Adipocyte (in vitro differentiated cells): Measurements from ENCODE around the gene LAD1.
A peak's percentile ranks its signal among the peaks of the same experiment; 100 is the strongest.

Source experiments
- DNase-seq: peaks from one replicate; pipeline ENCODE4 v3.0.0-alpha.2; 2015; ENCODE audit warnings: low read depth
- H3K27me3 ChIP-seq: replicated peaks from 2 replicates; pipeline ENCODE4 v1.7.0; 2013; ENCODE audit warnings: mild to moderate bottlenecking, low read length, moderate library complexity; ENCODE audit not compliant: control insufficient read depth, insufficient read depth
- H3K36me3 ChIP-seq: 2 replicates; pipeline ENCODE4 v1.7.0; 2013; ENCODE audit warnings: low read length, mild to moderate bottlenecking, moderate library complexity; ENCODE audit not compliant: control insufficient read depth, insufficient read depth, severe bottlenecking
- H3K4me1 ChIP-seq: 2 replicates; pipeline ENCODE4 v1.7.0; 2013; ENCODE audit warnings: mild to moderate bottlenecking, low read length, moderate library complexity; ENCODE audit not compliant: control insufficient read depth, insufficient read depth
- H3K4me3 ChIP-seq: 2 replicates; pipeline ENCODE4 v1.7.0; 2013; ENCODE audit warnings: mild to moderate bottlenecking, low read length, moderate library complexity
- H3K9ac ChIP-seq: 2 replicates; pipeline ENCODE4 v1.7.0; 2013; ENCODE audit warnings: mild to moderate bottlenecking, low read length, moderate library complexity
- H3K9me3 ChIP-seq: 2 replicates; pipeline ENCODE4 v1.7.0; 2013; ENCODE audit warnings: mild to moderate bottlenecking, low read length, moderate library complexity; ENCODE audit not compliant: control insufficient read depth

The LAD1 gene

GRCh38 chr1:201399018-201399351, at the start of gene LAD1:
Gene LAD1 (minus strand): TSS chr1:201399324. CDS start chr1:201399306, 18 bp downstream.
- DNase-seq, result no peak
- no peaks in the 10 kb centered on the region for H3K9me3 ChIP-seq
- H3K4me3 ChIP-seq, result no peak within 1 kb of the TSS
- no peak within 1 kb of the TSS for H3K9ac ChIP-seq
- H3K27me3 ChIP-seq, result peaks cover 70% of the 10 kb centered on the region
- H3K4me1 ChIP-seq, result no peaks in the 10 kb centered on the region
- no peaks in the 10 kb centered on the region for H3K36me3 ChIP-seq

DNA sequence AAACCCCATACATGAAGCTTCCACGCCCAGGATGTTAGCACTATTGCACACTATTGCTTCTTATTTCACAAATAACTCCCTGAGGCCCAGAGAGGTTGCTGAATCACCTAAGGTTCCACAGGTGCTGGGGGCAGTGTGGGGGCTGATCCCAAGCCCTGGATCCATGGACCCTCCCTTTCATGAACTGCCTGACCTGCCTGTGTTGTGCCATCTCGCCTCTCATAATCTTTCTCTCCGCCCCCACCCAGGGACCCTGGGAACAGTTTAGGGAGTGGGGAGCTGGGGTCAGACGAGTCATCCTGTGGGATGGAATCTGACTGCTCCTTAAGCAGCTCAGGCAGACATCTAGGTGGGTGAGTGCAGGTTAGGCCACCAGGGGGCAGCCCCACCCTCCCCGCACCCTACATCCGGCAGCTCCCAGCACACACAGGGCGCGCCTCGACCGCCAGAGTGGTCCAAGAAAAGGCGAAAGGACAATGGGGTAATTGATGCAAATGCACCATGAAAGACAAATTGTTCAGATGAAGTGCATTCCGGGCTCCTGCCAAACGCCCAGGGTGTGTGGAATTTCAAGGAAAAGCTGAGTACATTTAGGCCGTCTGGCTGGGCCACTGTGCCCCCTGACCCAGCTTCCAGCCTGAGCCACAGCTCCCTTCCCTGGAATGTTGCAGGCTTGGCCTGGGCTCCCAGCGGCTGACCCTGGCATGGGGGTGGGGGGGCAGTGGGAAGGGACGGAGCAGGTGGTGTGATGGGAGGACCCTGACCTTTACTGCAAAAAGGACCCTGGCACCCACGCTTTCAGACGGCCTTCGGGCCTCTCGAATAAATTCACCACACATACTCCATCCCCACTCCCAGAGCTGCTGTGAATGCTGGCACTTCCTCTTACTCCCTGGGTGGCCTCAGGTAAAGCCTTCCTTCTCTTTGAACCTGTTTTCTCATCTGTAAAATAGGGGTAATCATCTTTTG, 49.1 kb upstream of the LAD1 start:
- Histone ChIP-seq H3K4me3 (no peak overlapping the region), H3K9ac (peak overlapping the region; percentile 52), H3K4me1 (peaks cover 37% of the 10 kb centered on the region), H3K27me3 (no peaks in the 10 kb centered on the region), H3K9me3 (no peaks in the 10 kb centered on the region), H3K36me3 (no peaks in the 10 kb centered on the region)
- peak; percentile 79 for DNase-seq

GRCh38 chr1:201445310-201445709, 46.2 kb upstream of the LAD1 start:
- H3K9me3 ChIP-seq, result peaks cover 6% of the 10 kb centered on the region
- no peak overlapping the region for H3K9ac ChIP-seq
- no peak overlapping the region for H3K4me3 ChIP-seq
- no peak for DNase-seq
- peaks cover 19% of the 10 kb centered on the region for H3K4me1 ChIP-seq
- no peaks in the 10 kb centered on the region for H3K27me3 ChIP-seq
- H3K36me3 ChIP-seq, result no peaks in the 10 kb centered on the region

- peaks cover 18% of the 10 kb centered on the region for H3K4me1 ChIP-seq
- peaks cover 6% of the 10 kb centered on the region for H3K9me3 ChIP-seq
- no peak overlapping the region for H3K9ac ChIP-seq
- no peaks in the 10 kb centered on the region for H3K36me3 ChIP-seq
- DNase-seq, result no peak
- H3K4me3 ChIP-seq, result no peak overlapping the region
- H3K27me3 ChIP-seq, result no peaks in the 10 kb centered on the region
Measured at GRCh38 chr1:201444792-201445191, 45.7 kb upstream of the LAD1 start.

DNA sequence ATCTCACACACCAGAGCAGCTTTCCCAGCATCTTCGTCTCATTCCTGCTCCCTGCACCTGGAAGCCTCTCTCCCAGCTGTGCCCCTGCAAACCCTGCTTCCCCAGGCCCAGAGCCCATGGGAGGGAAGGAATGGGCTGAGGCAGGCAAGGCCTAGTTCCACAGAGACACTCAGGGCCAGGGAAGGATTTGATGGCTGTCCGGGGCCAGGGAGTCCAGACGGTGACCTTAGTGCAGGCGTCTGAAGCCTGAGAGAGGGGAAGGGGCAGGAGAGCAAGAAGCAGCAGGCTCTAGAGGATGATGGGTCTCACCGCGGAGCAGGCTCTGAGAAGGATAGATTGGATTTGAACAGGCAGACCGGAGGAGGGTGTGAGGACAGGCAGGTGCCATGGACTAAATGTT, 44.6 kb upstream of the LAD1 start:
- no peak overlapping the region for H3K9ac ChIP-seq
- H3K27me3 ChIP-seq, result no peaks in the 10 kb centered on the region
- no peak overlapping the region for H3K4me3 ChIP-seq
- no peaks in the 10 kb centered on the region for H3K36me3 ChIP-seq
- DNase-seq, result no peak
- H3K9me3 ChIP-seq, result peaks cover 6% of the 10 kb centered on the region
- peaks cover 14% of the 10 kb centered on the region for H3K4me1 ChIP-seq

DNA sequence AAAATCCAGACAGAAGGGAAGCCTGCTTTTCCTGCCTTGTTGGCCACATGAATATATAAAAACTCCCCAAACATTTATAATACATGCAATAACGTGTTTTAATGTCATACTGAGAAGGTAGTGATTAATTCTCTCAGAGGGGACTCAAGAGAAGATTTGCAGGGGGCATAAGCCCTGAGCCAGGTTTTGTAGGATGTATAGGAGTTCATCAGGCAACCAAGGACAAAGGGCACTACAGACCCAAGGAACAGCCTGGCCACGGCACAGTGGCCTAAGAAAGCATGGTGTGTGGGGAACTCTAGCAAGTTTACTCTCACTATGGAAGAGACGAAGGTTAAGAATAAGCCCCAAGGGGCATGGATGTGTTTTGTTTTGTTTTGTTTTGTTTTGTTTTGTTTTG, 37.8 kb upstream of the LAD1 start:
- Histone ChIP-seq H3K36me3 (no peaks in the 10 kb centered on the region), H3K9ac (no peak overlapping the region), H3K9me3 (peaks cover 6% of the 10 kb centered on the region)

DNA sequence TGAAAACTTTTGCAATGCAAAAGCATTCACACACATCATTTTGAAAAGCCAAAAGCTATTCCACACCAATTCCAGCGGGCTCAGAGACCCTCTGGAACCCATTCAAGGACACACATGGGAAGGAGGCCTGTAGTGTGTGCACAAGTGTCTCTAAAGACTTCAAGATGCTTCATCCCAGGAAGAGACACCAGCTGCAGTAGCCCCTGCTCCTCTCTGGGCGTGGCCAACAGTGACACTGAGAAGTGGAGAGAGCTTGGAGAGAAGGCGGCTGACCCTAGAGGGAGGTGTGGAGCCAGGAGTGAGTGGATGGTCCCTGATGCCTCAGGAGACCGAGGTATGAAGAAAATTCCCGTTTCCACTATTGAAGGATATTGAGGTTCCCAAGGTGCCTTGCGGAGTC, 37.3 kb upstream of the LAD1 start:
- no peak for DNase-seq
- no peaks in the 10 kb centered on the region for H3K27me3 ChIP-seq
- H3K36me3 ChIP-seq, result no peaks in the 10 kb centered on the region
- H3K9me3 ChIP-seq, result peaks cover 6% of the 10 kb centered on the region
- H3K4me1 ChIP-seq, result peaks cover 12% of the 10 kb centered on the region
- H3K9ac ChIP-seq, result no peak overlapping the region
- no peak overlapping the region for H3K4me3 ChIP-seq

More for the DNA sequence above, 37.8 kb upstream of the LAD1 start:
- no peak for DNase-seq
- H3K27me3 ChIP-seq, result no peaks in the 10 kb centered on the region
- H3K4me3 ChIP-seq, result no peak overlapping the region
- peaks cover 12% of the 10 kb centered on the region for H3K4me1 ChIP-seq

GRCh38 chr1:201434266-201434665, 35.1 kb upstream of the LAD1 start:
- H3K36me3 ChIP-seq, result no peaks in the 10 kb centered on the region
- peaks cover 12% of the 10 kb centered on the region for H3K4me1 ChIP-seq
- no peaks in the 10 kb centered on the region for H3K9me3 ChIP-seq
- H3K27me3 ChIP-seq, result peaks cover 3% of the 10 kb centered on the region
- H3K4me3 ChIP-seq, result no peak overlapping the region
- DNase-seq, result no peak
- no peak overlapping the region for H3K9ac ChIP-seq

DNA sequence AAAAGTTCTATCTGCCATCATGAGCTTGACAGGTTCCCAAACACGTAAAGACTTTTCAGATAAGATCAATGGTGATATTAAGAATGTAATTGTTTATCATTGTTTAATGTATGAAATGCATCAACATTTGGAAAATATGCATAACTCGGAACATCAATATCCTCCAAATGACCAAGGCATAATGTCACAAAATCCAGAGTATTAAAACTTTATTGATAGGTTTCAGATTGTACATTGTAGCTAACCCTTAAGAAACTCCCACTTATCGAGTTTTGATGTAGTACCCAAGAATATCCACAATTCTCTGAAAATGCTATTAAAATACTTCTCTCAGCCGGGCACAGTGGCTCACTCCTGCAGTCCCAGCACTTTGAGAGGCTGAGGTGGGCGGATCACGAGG, 34.5 kb upstream of the LAD1 start:
- H3K4me3 ChIP-seq, result no peak overlapping the region
- H3K36me3 ChIP-seq, result no peaks in the 10 kb centered on the region
- no peak overlapping the region for H3K9ac ChIP-seq
- no peak for DNase-seq
- H3K4me1 ChIP-seq, result peaks cover 12% of the 10 kb centered on the region
- H3K27me3 ChIP-seq, result peaks cover 3% of the 10 kb centered on the region
- no peaks in the 10 kb centered on the region for H3K9me3 ChIP-seq

DNA sequence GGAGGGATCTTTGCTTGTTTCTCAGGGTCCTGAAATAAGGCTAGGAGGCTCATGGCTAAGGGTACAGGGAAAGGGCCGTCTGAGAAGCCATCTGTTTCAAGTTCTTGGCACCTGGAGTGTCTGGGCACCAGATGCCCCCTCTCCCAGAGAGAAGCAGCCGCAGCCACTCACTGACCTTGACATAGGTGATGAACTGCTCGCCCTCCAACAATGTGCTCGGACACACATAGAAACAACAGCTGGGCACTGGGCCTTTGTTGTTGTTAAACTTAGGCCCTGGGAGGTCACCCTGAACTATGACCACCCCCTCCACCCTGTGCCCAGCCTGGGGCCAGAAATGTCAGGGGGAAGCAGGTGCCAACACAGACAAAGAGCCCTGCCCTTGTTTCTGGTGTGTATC, 31.7 kb upstream of the LAD1 start:
- Histone ChIP-seq H3K27me3 (peaks cover 3% of the 10 kb centered on the region), H3K9ac (no peak overlapping the region), H3K4me3 (no peak overlapping the region), H3K9me3 (no peaks in the 10 kb centered on the region), H3K36me3 (no peaks in the 10 kb centered on the region), H3K4me1 (peaks cover 5% of the 10 kb centered on the region)
- no peak for DNase-seq

GRCh38 chr1:201429736-201430501, 30.8 kb upstream of the LAD1 start:
- Histone ChIP-seq H3K4me3 (no peak overlapping the region), H3K27me3 (peaks cover 3% of the 10 kb centered on the region), H3K9me3 (no peaks in the 10 kb centered on the region), H3K36me3 (no peaks in the 10 kb centered on the region), H3K9ac (no peak overlapping the region), H3K4me1 (no peaks in the 10 kb centered on the region)
- no peak for DNase-seq
